Measurements from ENCODE around the gene MAST4. TPM values are rescaled to one million over a fixed set of nuclear protein-coding genes. Genes with fewer than 3 reads are reported as not detected.

Gene MAST4
- polyA plus RNA-seq, 1 experiment: 11.6 TPM

GRCh38 chr5:66927140-66927539 lies 330.9 kb downstream of the MAST4 start:
- H3K27ac ChIP-seq (ENCODE audit: low read depth, low read length): no peak overlapping the region
- no peaks in the 10 kb centered on the region for H3K27me3 ChIP-seq (ENCODE audit: control insufficient read depth, insufficient read depth, low read length)
- ChIA-PET CTCF (no interaction called here), POLR2A (no interaction called here)
- TF ChIP-seq, protein P1, sequence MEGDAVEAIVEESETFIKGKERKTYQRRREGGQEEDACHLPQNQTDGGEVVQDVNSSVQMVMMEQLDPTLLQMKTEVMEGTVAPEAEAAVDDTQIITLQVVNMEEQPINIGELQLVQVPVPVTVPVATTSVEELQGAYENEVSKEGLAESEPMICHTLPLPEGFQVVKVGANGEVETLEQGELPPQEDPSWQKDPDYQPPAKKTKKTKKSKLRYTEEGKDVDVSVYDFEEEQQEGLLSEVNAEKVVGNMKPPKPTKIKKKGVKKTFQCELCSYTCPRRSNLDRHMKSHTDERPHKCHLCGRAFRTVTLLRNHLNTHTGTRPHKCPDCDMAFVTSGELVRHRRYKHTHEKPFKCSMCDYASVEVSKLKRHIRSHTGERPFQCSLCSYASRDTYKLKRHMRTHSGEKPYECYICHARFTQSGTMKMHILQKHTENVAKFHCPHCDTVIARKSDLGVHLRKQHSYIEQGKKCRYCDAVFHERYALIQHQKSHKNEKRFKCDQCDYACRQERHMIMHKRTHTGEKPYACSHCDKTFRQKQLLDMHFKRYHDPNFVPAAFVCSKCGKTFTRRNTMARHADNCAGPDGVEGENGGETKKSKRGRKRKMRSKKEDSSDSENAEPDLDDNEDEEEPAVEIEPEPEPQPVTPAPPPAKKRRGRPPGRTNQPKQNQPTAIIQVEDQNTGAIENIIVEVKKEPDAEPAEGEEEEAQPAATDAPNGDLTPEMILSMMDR (IDR thresholded peaks at IDR 0.05; ENCODE audit: low read depth, low read length): no peak
- DNase-seq (ENCODE audit: low read depth, low spot score): no peak
- H3K4me3 ChIP-seq (ENCODE audit: low read depth, low read length): no peak overlapping the region
- no peaks in the 10 kb centered on the region for H3K9me3 ChIP-seq (ENCODE audit: control insufficient read depth, insufficient read depth, low read length)

GRCh38 chr5:66929281-66929680 lies 333.1 kb downstream of the MAST4 start:
- TF ChIP-seq, protein P1 (IDR thresholded peaks at IDR 0.05; ENCODE audit: low read depth, low read length): no peak
- H3K27me3 ChIP-seq (ENCODE audit: control insufficient read depth, insufficient read depth, low read length): no peaks in the 10 kb centered on the region
- no peak for DNase-seq (ENCODE audit: low read depth, low spot score)
- no peak overlapping the region for H3K27ac ChIP-seq (ENCODE audit: low read depth, low read length)
- ChIA-PET CTCF (no interaction called here), POLR2A (interaction anchor here (0.7 kb wide), 1 partner anchor 1286 kb away, joined by 3 read pairs; no protein-coding TSS in a partner anchor)
- H3K9me3 ChIP-seq (ENCODE audit: control insufficient read depth, insufficient read depth, low read length): no peaks in the 10 kb centered on the region
- no peak overlapping the region for H3K4me3 ChIP-seq (ENCODE audit: low read depth, low read length)

DNA sequence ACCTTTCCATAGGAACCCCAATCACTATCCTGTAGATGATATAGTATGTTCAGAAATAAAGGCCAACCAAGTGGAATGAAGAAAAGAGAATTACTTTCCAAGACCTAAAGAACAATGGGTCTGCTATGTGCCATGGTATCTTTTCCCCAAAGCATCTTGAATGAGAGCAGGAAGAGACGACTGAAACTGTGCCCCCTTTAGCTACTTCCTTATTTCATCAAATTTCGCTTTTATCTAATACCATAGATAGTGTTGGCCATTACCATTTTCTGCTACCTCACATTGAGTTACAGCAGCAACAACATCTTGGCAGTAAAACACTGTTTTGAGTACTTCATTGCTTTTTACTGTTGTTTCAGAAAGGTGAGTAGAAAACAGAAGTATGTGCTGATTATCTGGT lies 333.8 kb downstream of the MAST4 start:
- TF ChIP-seq, protein P1 (IDR thresholded peaks at IDR 0.05; ENCODE audit: low read depth, low read length): no peak
- H3K4me3 ChIP-seq (ENCODE audit: low read depth, low read length): no peak overlapping the region
- ChIA-PET POLR2A (no interaction called here), CTCF (interaction anchor here (1.4 kb wide), 2 partner anchors 115 to 220 kb away, joined by 3 to 5 read pairs; no protein-coding TSS in a partner anchor)
- no peak overlapping the region for H3K27ac ChIP-seq (ENCODE audit: low read depth, low read length)
- no peak for DNase-seq (ENCODE audit: low read depth, low spot score)
- H3K27me3 ChIP-seq (ENCODE audit: control insufficient read depth, insufficient read depth, low read length): no peaks in the 10 kb centered on the region
- H3K9me3 ChIP-seq (ENCODE audit: control insufficient read depth, insufficient read depth, low read length): no peaks in the 10 kb centered on the region

DNA sequence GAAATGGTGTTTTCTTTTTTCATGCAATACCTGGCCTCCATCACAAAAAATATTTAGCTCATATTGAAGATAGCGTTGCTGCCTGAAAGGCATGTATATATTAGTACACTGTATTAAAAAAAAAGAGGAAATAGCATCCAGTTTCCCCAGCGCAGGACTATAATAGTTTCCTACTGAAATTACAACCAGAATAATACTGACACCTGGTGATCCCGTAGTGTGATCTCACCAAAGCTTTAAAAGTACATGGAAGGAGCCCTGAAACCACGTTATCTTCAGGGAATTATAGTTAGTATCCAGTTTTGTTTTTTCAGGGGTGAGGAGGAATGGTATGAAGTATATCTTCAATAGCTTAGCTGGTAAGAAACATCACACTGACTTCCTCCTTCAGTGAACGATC lies 335.5 kb downstream of the MAST4 start:
- CTCF ChIA-PET: interaction anchor here (1.4 kb wide), 1 partner anchor 218 kb away, joined by 5 read pairs; no protein-coding TSS in a partner anchor
- Histone ChIP-seq H3K27ac (ENCODE audit: low read depth, low read length) (no peak overlapping the region), H3K27me3 (ENCODE audit: control insufficient read depth, insufficient read depth, low read length) (no peaks in the 10 kb centered on the region), H3K4me3 (ENCODE audit: low read depth, low read length) (no peak overlapping the region), H3K9me3 (ENCODE audit: control insufficient read depth, insufficient read depth, low read length) (no peaks in the 10 kb centered on the region)
- no peak for DNase-seq (ENCODE audit: low read depth, low spot score)
- TF ChIP-seq, protein P1 (IDR thresholded peaks at IDR 0.05; ENCODE audit: low read depth, low read length): no peak
- POLR2A ChIA-PET: no interaction called here

DNA sequence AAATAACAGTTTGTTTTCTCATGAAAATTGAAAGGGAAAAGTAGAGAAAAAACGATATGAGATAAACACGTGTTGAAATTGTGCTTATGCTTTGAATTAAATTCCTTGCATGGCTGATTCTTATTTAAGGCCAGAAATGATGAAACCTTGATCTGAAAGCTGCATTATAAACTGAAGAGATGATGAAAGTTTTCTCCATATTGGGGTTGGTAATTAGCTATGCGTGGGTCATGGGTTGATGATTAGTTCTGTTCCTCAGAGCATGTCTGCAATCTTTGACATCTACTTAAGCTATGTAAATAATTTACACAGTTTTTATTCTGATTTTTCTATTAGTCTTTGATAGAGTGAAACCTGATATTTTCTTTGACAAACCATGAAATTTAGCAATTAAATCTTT lies 336.3 kb downstream of the MAST4 start:
- no peak for DNase-seq (ENCODE audit: low read depth, low spot score)
- ChIA-PET CTCF (interaction anchor here (0.9 kb wide), 2 partner anchors 119 to 217 kb away, joined by 3 to 4 read pairs; no protein-coding TSS in a partner anchor), POLR2A (no interaction called here)
- Histone ChIP-seq H3K9me3 (ENCODE audit: control insufficient read depth, insufficient read depth, low read length) (no peaks in the 10 kb centered on the region), H3K27ac (ENCODE audit: low read depth, low read length) (no peak overlapping the region), H3K4me3 (ENCODE audit: low read depth, low read length) (no peak overlapping the region), H3K27me3 (ENCODE audit: control insufficient read depth, insufficient read depth, low read length) (no peaks in the 10 kb centered on the region)
- TF ChIP-seq, protein P1 (IDR thresholded peaks at IDR 0.05; ENCODE audit: low read depth, low read length): no peak
